OCI-LY1 (cell line): Measurements from ENCODE around the gene TAX1BP1.

Experiments
- H2AFZ ChIP-seq: fragments of 200-600 bp; sonication (generic), shearing (Covaris generic); 2 replicates; pipeline ENCODE4 v1.6.0; 2014; ENCODE audit warnings: antibody characterized with exemption, mild to moderate bottlenecking, low read length
- H3F3A ChIP-seq: fragments of 200-600 bp; sonication (generic), shearing (Covaris generic); 2 replicates; pipeline ENCODE4 v1.6.0; 2014; ENCODE audit warnings: mild to moderate bottlenecking, antibody characterized with exemption, low read length, moderate library complexity; ENCODE audit not compliant: insufficient read depth
- H3K27ac ChIP-seq: fragments of 200-600 bp; sonication (generic); 2 replicates; pipeline ENCODE4 v1.5.1; 2014; ENCODE audit warnings: low read length, mixed run types, mild to moderate bottlenecking, low read depth; ENCODE audit not compliant: poor library complexity, severe bottlenecking
- H3K27me3 ChIP-seq: fragments of 200-600 bp; sonication (generic); 2 replicates; pipeline ENCODE4 v1.6.0; 2014; ENCODE audit warnings: antibody characterized with exemption, mild to moderate bottlenecking, low read length, moderate library complexity; ENCODE audit not compliant: insufficient read depth
- H3K36me3 ChIP-seq: fragments of 200-600 bp; sonication (generic); 2 replicates; pipeline ENCODE4 v1.6.1; 2014; ENCODE audit warnings: mild to moderate bottlenecking, antibody characterized with exemption, low read length, moderate library complexity, mixed read lengths; ENCODE audit not compliant: insufficient read depth
- H3K4me1 ChIP-seq: fragments of 200-600 bp; sonication (generic); 2 replicates; pipeline ENCODE4 v1.5.1; 2014; ENCODE audit warnings: mild to moderate bottlenecking, low read length, moderate library complexity; ENCODE audit not compliant: insufficient read depth, severe bottlenecking
- H3K4me2 ChIP-seq: fragments of 200-600 bp; sonication (generic), shearing (Covaris generic); 2 replicates; pipeline ENCODE4 v1.6.1; 2014; ENCODE audit warnings: low read length
- H3K4me3 ChIP-seq: fragments of 200-600 bp; sonication (generic); 2 replicates; pipeline ENCODE4 v1.5.1; 2014; ENCODE audit warnings: low read length, low read depth, mild to moderate bottlenecking, mixed read lengths; ENCODE audit not compliant: poor library complexity, severe bottlenecking
- H3K79me2 ChIP-seq: fragments of 200-600 bp; shearing (Covaris generic); 2 replicates; pipeline ENCODE4 v1.6.1; 2016; ENCODE audit warnings: mixed run types, low read length, mixed read lengths; ENCODE audit not compliant: insufficient read depth
- H3K9ac ChIP-seq: fragments of 200-600 bp; sonication (generic), shearing (Covaris generic); 2 replicates; pipeline ENCODE4 v1.6.1; 2014; ENCODE audit warnings: mild to moderate bottlenecking, low read length, mixed read lengths
- H3K9me2 ChIP-seq: fragments of 200-600 bp; sonication (generic), shearing (Covaris generic); 2 replicates; pipeline ENCODE4 v1.6.1; 2014; ENCODE audit warnings: low read depth, mild to moderate bottlenecking, low read length, mixed read lengths
- H3K9me3 ChIP-seq: fragments of 200-600 bp; shearing (Covaris generic); 2 replicates; pipeline ENCODE4 v1.6.1; 2014; ENCODE audit warnings: low read length, mixed read lengths
- H4K20me1 ChIP-seq: fragments of 200-600 bp; sonication (generic), shearing (Covaris generic); 2 replicates; pipeline ENCODE4 v1.6.0; 2016; ENCODE audit warnings: mild to moderate bottlenecking, low read length; ENCODE audit not compliant: insufficient read depth
- EZH2 ChIP-seq: fragments of 200-600 bp; sonication (generic), shearing (Covaris generic); IDR thresholded peaks from 2 replicates; pipeline ENCODE4 v1.8.0; 2017; ENCODE audit warnings: borderline replicate concordance, mixed run types, mild to moderate bottlenecking, antibody characterized with exemption, low read length, moderate library complexity, mixed read lengths
- TF ChIP-seq, protein P1 (sequence below): fragments of 200-600 bp; sonication (generic), shearing (Covaris generic); IDR thresholded peaks from 2 replicates; pipeline ENCODE4 v1.5.1; 2017; ENCODE audit warnings: mild to moderate bottlenecking, antibody characterized with exemption, low read length, moderate library complexity, mixed read lengths

TAX1BP1 gene

DNA sequence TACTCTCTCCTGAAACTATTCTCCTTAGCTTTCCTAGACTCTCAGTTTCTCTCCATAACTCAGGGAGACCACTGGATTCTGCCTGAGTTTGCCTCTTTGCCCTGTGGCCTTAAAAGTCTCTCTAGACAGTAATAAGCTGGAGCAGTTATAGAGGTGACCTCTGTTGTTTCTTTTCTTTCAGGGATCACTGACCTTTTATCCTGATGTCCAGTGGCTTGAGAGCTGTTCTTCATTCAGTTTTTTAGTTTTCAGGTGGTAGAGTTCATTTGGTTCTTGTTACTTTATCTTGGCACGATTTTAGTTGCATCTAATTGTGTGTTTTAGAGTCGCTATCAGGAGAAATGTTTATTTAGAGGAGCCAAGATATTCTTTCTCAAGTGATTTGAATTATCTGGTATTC, 37.7 kb downstream of the TAX1BP1 start:
- Histone ChIP-seq H3K9me3 (no peaks in the 10 kb centered on the region), H3K27me3 (no peaks in the 10 kb centered on the region), H4K20me1 (no peaks in the 10 kb centered on the region), H3K4me1 (no peaks in the 10 kb centered on the region), H3K9me2 (no peaks in the 10 kb centered on the region), H3K4me2 (no peak overlapping the region), H3K79me2 (peaks cover 2% of the 10 kb centered on the region; the same call in 1 of the 2 replicates), H3K9ac (no peak overlapping the region), H3K4me3 (no peak overlapping the region), H2AFZ (no peak overlapping the region), H3F3A (no peaks in the 10 kb centered on the region), H3K27ac (no peak overlapping the region), H3K36me3 (no peaks in the 10 kb centered on the region)
- TF ChIP-seq, protein P1, sequence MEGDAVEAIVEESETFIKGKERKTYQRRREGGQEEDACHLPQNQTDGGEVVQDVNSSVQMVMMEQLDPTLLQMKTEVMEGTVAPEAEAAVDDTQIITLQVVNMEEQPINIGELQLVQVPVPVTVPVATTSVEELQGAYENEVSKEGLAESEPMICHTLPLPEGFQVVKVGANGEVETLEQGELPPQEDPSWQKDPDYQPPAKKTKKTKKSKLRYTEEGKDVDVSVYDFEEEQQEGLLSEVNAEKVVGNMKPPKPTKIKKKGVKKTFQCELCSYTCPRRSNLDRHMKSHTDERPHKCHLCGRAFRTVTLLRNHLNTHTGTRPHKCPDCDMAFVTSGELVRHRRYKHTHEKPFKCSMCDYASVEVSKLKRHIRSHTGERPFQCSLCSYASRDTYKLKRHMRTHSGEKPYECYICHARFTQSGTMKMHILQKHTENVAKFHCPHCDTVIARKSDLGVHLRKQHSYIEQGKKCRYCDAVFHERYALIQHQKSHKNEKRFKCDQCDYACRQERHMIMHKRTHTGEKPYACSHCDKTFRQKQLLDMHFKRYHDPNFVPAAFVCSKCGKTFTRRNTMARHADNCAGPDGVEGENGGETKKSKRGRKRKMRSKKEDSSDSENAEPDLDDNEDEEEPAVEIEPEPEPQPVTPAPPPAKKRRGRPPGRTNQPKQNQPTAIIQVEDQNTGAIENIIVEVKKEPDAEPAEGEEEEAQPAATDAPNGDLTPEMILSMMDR = no peak
- no peak for TF ChIP-seq EZH2

DNA sequence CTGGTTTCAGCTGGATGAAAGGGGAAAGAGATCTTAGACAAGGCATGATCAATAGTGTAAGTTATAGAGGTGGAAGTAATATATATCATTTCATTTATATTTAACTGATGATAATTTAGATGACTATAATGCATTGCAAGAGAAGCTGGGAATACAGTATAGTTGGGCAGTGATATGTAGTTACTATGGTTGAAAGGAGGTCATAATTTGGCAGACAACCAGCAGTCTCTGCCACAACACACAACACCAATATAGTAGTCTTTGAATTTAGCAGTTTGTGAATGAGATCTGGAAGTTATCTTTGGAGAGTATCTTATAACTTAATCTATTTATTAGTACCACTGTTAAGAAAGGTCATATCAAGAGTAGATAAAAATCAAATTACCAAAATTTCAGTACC, 39.9 kb downstream of the TAX1BP1 start:
- H3K9me3 ChIP-seq = no peaks in the 10 kb centered on the region
- H3K4me1 ChIP-seq = peaks cover 3% of the 10 kb centered on the region
- no peaks in the 10 kb centered on the region for H3F3A ChIP-seq
- no peak overlapping the region for H2AFZ ChIP-seq
- peaks cover 2% of the 10 kb centered on the region; the same call in 1 of the 2 replicates for H3K79me2 ChIP-seq
- no peaks in the 10 kb centered on the region for H3K36me3 ChIP-seq
- no peak overlapping the region for H3K4me3 ChIP-seq
- no peaks in the 10 kb centered on the region for H4K20me1 ChIP-seq
- no peak overlapping the region for H3K9ac ChIP-seq
- no peak for TF ChIP-seq EZH2
- TF ChIP-seq, protein P1 = no peak
- H3K27ac ChIP-seq = no peak overlapping the region
- H3K27me3 ChIP-seq = no peaks in the 10 kb centered on the region
- H3K9me2 ChIP-seq = no peaks in the 10 kb centered on the region
- no peak overlapping the region for H3K4me2 ChIP-seq

DNA sequence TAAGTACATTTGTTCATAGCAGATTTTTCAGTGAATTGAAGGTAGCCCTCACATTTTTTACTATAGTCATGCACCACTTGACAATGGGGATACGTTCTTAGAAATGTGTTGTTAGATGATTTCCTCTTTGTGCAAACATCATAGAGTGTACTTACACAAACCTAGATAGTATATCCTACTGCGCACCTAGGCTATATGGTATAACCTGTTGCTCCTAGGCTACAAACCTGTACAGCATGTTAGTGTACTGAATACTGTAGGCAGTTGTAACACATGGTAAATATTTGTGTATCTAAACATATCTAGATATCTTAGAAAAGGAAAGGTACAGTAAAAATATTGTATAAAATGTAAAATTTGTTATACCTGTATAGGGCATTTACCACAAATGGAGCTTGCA, 41.2 kb downstream of the TAX1BP1 start:
- H3K27me3 ChIP-seq = no peaks in the 10 kb centered on the region
- H3K4me3 ChIP-seq = no peak overlapping the region
- no peaks in the 10 kb centered on the region for H4K20me1 ChIP-seq
- peaks cover 3% of the 10 kb centered on the region for H3K4me1 ChIP-seq
- no peaks in the 10 kb centered on the region for H3K9me3 ChIP-seq
- H3K36me3 ChIP-seq = peaks cover 10% of the 10 kb centered on the region; the same call in 1 of the 2 replicates
- H3K79me2 ChIP-seq = peaks cover 2% of the 10 kb centered on the region; the same call in 1 of the 2 replicates
- H3K27ac ChIP-seq = no peak overlapping the region
- no peak for TF ChIP-seq EZH2
- TF ChIP-seq, protein P1 = no peak
- no peak overlapping the region for H3K4me2 ChIP-seq
- H3K9ac ChIP-seq = no peak overlapping the region
- H2AFZ ChIP-seq = no peak overlapping the region
- H3K9me2 ChIP-seq = no peaks in the 10 kb centered on the region
- H3F3A ChIP-seq = no peaks in the 10 kb centered on the region
